IPS-18a (cell line): ENCODE results near the gene L3MBTL4.

Experiments
- H3K27ac ChIP-seq: one replicate; pipeline ENCODE4 v1.5.1; 2013; ENCODE audit warnings: low read length
- H3K27me3 ChIP-seq: one replicate; pipeline ENCODE4 v1.6.1; 2013; ENCODE audit warnings: mild to moderate bottlenecking, low read length; ENCODE audit not compliant: control insufficient read depth, insufficient read depth
- H3K36me3 ChIP-seq: one replicate; pipeline ENCODE4 v1.6.1; 2013; ENCODE audit warnings: low read depth, low read length; ENCODE audit not compliant: control insufficient read depth
- H3K4me1 ChIP-seq: one replicate; pipeline ENCODE4 v1.6.1; 2013; ENCODE audit warnings: low read depth, low read length; ENCODE audit not compliant: control insufficient read depth
- H3K4me3 ChIP-seq: one replicate; pipeline ENCODE4 v1.5.1; 2013; ENCODE audit warnings: low read length
- H3K9ac ChIP-seq: one replicate; pipeline ENCODE4 v1.6.1; 2013; ENCODE audit warnings: mild to moderate bottlenecking, low read length, moderate library complexity
- H3K9me3 ChIP-seq: one replicate; pipeline ENCODE4 v1.6.1; 2013; ENCODE audit warnings: low read depth, low read length; ENCODE audit not compliant: control insufficient read depth

L3MBTL4 gene

GRCh38 chr18:5993938-5994337, 420.8 kb downstream of the L3MBTL4 start:
- Histone ChIP-seq H3K27me3 (peaks cover 4% of the 10 kb centered on the region), H3K4me3 (no peak overlapping the region), H3K4me1 (peaks cover 37% of the 10 kb centered on the region), H3K9ac (no peak overlapping the region), H3K27ac (no peak overlapping the region), H3K9me3 (no peaks in the 10 kb centered on the region), H3K36me3 (no peaks in the 10 kb centered on the region)

- H3K27me3 ChIP-seq, result peaks cover 4% of the 10 kb centered on the region
- peaks cover 28% of the 10 kb centered on the region for H3K4me1 ChIP-seq
- no peak overlapping the region for H3K9ac ChIP-seq
- H3K27ac ChIP-seq, result no peak overlapping the region
- no peaks in the 10 kb centered on the region for H3K36me3 ChIP-seq
- H3K4me3 ChIP-seq, result no peak overlapping the region
- no peaks in the 10 kb centered on the region for H3K9me3 ChIP-seq
Observed at GRCh38 chr18:5992381-5992780, 422.3 kb downstream of the L3MBTL4 start.

GRCh38 chr18:5987249-5987648, 427.5 kb downstream of the L3MBTL4 start:
- H3K27ac ChIP-seq, result no peak overlapping the region
- no peaks in the 10 kb centered on the region for H3K4me1 ChIP-seq
- no peaks in the 10 kb centered on the region for H3K9me3 ChIP-seq
- H3K4me3 ChIP-seq, result no peak overlapping the region
- no peaks in the 10 kb centered on the region for H3K27me3 ChIP-seq
- H3K36me3 ChIP-seq, result no peaks in the 10 kb centered on the region
- no peak overlapping the region for H3K9ac ChIP-seq

GRCh38 chr18:5986257-5986931, 428.3 kb downstream of the L3MBTL4 start:
- Histone ChIP-seq H3K4me3 (no peak overlapping the region), H3K36me3 (no peaks in the 10 kb centered on the region), H3K27ac (no peak overlapping the region), H3K9ac (no peak overlapping the region), H3K27me3 (no peaks in the 10 kb centered on the region), H3K4me1 (no peaks in the 10 kb centered on the region), H3K9me3 (no peaks in the 10 kb centered on the region)

GRCh38 chr18:5984245-5984644, 430.5 kb downstream of the L3MBTL4 start:
- no peaks in the 10 kb centered on the region for H3K36me3 ChIP-seq
- no peaks in the 10 kb centered on the region for H3K27me3 ChIP-seq
- H3K4me3 ChIP-seq, result no peak overlapping the region
- H3K27ac ChIP-seq, result no peak overlapping the region
- no peaks in the 10 kb centered on the region for H3K9me3 ChIP-seq
- peaks cover 4% of the 10 kb centered on the region for H3K4me1 ChIP-seq
- H3K9ac ChIP-seq, result no peak overlapping the region

GRCh38 chr18:5983488-5983887, 431.2 kb downstream of the L3MBTL4 start:
- Histone ChIP-seq H3K36me3 (no peaks in the 10 kb centered on the region), H3K27ac (no peak overlapping the region), H3K4me1 (peaks cover 4% of the 10 kb centered on the region), H3K9me3 (no peaks in the 10 kb centered on the region), H3K27me3 (no peaks in the 10 kb centered on the region), H3K9ac (no peak overlapping the region), H3K4me3 (no peak overlapping the region)

- Histone ChIP-seq H3K4me3 (no peak overlapping the region), H3K9ac (no peak overlapping the region), H3K4me1 (peaks cover 4% of the 10 kb centered on the region), H3K9me3 (no peaks in the 10 kb centered on the region), H3K36me3 (no peaks in the 10 kb centered on the region), H3K27ac (no peak overlapping the region), H3K27me3 (no peaks in the 10 kb centered on the region)
Observed at GRCh38 chr18:5982332-5982731, 432.4 kb downstream of the L3MBTL4 start.

- H3K4me1 ChIP-seq, result peaks cover 4% of the 10 kb centered on the region
- no peaks in the 10 kb centered on the region for H3K27me3 ChIP-seq
- no peaks in the 10 kb centered on the region for H3K9me3 ChIP-seq
- H3K36me3 ChIP-seq, result no peaks in the 10 kb centered on the region
- no peak overlapping the region for H3K4me3 ChIP-seq
- H3K9ac ChIP-seq, result no peak overlapping the region
- no peak overlapping the region for H3K27ac ChIP-seq
Observed at GRCh38 chr18:5980721-5981120, 434.0 kb downstream of the L3MBTL4 start.

GRCh38 chr18:5979971-5980457, 434.7 kb downstream of the L3MBTL4 start:
- no peaks in the 10 kb centered on the region for H3K27me3 ChIP-seq
- no peaks in the 10 kb centered on the region for H3K36me3 ChIP-seq
- no peaks in the 10 kb centered on the region for H3K9me3 ChIP-seq
- no peak overlapping the region for H3K4me3 ChIP-seq
- no peak overlapping the region for H3K9ac ChIP-seq
- H3K4me1 ChIP-seq, result peaks cover 4% of the 10 kb centered on the region
- no peak overlapping the region for H3K27ac ChIP-seq

- Histone ChIP-seq H3K9ac (no peak overlapping the region), H3K27me3 (no peaks in the 10 kb centered on the region), H3K9me3 (no peaks in the 10 kb centered on the region), H3K27ac (no peak overlapping the region), H3K36me3 (no peaks in the 10 kb centered on the region), H3K4me3 (no peak overlapping the region), H3K4me1 (peaks cover 4% of the 10 kb centered on the region)
Observed at GRCh38 chr18:5979176-5979888, 435.4 kb downstream of the L3MBTL4 start.

- H3K9me3 ChIP-seq, result no peaks in the 10 kb centered on the region
- no peak overlapping the region for H3K9ac ChIP-seq
- no peak overlapping the region for H3K4me3 ChIP-seq
- no peak overlapping the region for H3K27ac ChIP-seq
- H3K27me3 ChIP-seq, result no peaks in the 10 kb centered on the region
- no peaks in the 10 kb centered on the region for H3K36me3 ChIP-seq
- H3K4me1 ChIP-seq, result peaks cover 8% of the 10 kb centered on the region
Observed at GRCh38 chr18:5977022-5977421, 437.7 kb downstream of the L3MBTL4 start.
